Coronary artery (tissue), 2 donors: ENCODE measurements around the gene SEC22C.
"Not testable (repeated sequence)": the region's sequence is repeated elsewhere in the genome, so short reads cannot be mapped to it uniquely, and the experiment has no call there.

ENCODE experiments used
- DNase-seq: peaks from one replicate; pipeline ENCODE4 v3.0.0-alpha.2; 2017; ENCODE audit warnings: low spot score
- H3K27ac ChIP-seq, 2 donors: fragments of 200-600 bp; sonication (generic); one replicate each; pipeline ENCODE4 v1.5.1; 2016 to 2019
- H3K4me3 ChIP-seq: fragments of 200-600 bp; sonication (generic); 2 replicates; pipeline ENCODE4 v1.5.1; 2016; ENCODE audit warnings: mild to moderate bottlenecking, moderate library complexity
- TF ChIP-seq, protein P1 (sequence below): fragments of 200-600 bp; sonication (generic); IDR thresholded peaks from one replicate; pipeline ENCODE4 v1.5.1; 2019; ENCODE audit warnings: antibody characterized with exemption

The SEC22C gene

DNA sequence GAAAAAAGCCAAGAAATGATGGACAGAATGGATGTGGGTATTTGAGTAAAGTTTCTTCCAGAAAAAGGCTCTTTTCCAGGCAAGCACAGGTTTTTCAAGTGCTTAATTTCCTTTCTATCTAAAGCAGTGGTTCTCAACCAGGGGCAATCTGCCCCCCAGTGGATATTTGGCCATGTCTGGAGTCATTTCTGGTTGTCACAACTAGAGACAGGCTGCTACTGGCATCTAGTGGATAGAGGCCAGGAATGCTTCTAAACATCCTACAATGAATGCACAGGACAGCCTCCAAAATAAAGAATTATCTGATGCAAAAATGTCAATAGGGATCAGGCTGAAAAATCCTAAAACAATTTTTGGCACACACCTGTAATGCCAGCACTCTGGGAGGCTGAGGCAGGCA, 23.9 kb downstream of the SEC22C start:
- DNase-seq, result no peak
- no peak overlapping the region for H3K27ac ChIP-seq
- no peak overlapping the region for H3K4me3 ChIP-seq
- TF ChIP-seq, protein P1, sequence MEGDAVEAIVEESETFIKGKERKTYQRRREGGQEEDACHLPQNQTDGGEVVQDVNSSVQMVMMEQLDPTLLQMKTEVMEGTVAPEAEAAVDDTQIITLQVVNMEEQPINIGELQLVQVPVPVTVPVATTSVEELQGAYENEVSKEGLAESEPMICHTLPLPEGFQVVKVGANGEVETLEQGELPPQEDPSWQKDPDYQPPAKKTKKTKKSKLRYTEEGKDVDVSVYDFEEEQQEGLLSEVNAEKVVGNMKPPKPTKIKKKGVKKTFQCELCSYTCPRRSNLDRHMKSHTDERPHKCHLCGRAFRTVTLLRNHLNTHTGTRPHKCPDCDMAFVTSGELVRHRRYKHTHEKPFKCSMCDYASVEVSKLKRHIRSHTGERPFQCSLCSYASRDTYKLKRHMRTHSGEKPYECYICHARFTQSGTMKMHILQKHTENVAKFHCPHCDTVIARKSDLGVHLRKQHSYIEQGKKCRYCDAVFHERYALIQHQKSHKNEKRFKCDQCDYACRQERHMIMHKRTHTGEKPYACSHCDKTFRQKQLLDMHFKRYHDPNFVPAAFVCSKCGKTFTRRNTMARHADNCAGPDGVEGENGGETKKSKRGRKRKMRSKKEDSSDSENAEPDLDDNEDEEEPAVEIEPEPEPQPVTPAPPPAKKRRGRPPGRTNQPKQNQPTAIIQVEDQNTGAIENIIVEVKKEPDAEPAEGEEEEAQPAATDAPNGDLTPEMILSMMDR, result no peak

DNA sequence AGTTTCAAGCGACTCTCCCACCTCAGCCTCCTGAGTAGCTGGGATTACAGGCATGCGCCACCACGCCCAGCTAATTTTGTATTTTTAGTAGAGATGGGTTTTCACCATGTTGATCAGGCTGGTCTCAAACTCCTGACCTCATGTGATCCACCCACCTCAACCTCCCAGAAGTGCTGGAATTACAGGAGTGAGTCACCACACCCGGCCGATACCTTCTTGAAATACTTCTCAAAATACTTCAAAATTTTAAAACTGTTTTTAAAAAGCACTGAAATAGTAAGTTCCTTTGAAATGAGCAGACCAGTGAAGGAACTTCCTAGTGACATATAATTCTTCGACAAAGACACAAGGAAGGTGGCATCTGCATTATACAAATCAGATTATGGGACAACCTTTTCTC, 24.9 kb downstream of the SEC22C start:
- DNase-seq, H3K27ac ChIP-seq, H3K4me3 ChIP-seq: not testable (repeated sequence)

DNA sequence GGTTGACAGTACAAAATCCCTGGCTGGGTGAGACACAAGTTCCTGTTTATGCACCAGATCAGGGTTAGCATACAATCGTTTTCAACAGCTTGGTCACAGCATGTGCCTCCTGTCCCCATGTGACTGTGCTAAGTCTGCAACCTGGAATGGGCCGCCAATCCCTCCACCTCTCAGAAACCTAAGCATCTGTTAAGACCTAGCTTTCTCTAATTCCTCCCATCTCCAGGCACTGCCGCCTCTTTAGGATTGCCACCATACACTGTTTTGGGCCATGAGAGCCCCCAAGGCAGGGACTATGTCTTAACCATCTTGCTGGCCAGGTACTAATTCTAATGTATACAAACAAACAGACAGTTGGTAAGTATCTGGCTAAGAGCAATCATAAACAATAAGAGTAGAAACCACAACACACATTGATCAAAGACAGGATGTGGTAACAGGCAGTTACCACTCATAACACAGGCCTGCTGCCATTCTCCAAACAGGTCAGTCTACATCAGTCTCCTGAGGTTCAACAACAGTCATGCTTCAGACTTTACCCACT, 25.6 kb downstream of the SEC22C start:
- no peak for DNase-seq
- H3K4me3 ChIP-seq, result no peak overlapping the region
- H3K27ac ChIP-seq, result no peak overlapping the region
- TF ChIP-seq, protein P1, result no peak

DNA sequence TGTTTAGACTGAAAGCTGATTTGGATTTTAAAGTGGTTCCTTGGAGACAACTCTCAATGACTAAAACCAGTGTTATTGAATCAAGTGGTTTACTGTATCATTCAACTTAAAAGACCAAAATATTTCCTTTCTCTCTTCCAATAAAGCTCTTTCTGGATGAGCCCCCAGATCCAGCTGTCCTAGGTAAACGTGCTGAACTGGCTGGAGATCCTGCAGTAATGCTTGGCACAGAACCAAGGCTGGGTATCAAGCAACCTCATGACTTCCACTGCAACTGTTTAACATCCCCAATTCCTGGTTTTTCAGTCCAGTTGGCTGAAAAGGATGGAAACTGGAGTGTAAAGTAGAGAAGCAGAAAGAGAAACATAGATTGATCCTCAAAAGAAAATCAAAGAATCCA, 28.9 kb downstream of the SEC22C start:
- no peak overlapping the region for H3K4me3 ChIP-seq

DNA sequence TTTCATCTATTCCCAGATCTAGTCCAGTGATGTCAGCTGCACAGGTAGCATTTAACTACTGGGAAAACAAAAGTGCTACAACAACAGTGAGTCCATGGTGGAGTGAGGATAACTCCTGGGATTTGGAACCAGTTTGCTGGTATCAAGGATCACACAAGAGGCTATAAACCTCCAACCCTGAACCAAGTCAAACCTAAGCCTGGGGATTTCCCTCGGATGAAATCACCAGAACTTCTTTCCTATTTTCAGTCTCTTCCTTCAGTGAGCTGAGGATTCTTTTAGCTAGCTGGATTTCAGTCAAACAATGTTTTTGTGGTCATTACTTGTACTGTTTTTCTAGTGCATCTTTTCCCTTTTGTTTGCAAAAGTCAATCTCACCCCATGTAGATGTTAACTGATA, 31.5 kb downstream of the SEC22C start:
- TF ChIP-seq, protein P1, result no peak

More for the DNA sequence above, 28.9 kb downstream of the SEC22C start:
- DNase-seq, result no peak
- TF ChIP-seq, protein P1, result no peak
- H3K27ac ChIP-seq, result no peak overlapping the region

DNA sequence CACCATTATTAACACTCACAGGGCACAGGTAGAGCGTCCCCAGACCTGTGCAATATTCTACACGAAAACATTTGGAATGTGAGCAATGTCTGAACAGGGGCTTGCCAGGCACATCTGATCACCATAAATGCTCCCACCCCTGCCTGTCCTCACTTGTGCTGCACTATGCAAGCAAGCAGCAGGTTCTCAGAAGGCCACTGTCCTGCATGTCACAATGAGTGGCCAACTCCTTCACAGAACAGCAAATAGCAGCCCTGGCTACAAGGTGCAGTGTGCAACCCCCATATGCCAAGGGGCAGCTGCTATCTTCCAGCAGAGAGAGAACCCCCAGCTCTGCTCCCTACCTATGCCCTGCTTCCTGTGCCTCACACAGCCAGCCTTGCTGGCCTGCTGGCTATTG, 32.6 kb downstream of the SEC22C start:
- Histone ChIP-seq H3K4me3 (no peak overlapping the region), H3K27ac (no peak overlapping the region)
- no peak for DNase-seq
- TF ChIP-seq, protein P1, result no peak

More for the DNA sequence above, 31.5 kb downstream of the SEC22C start:
- DNase-seq, result no peak
- Histone ChIP-seq H3K4me3 (no peak overlapping the region), H3K27ac (no peak overlapping the region)

DNA sequence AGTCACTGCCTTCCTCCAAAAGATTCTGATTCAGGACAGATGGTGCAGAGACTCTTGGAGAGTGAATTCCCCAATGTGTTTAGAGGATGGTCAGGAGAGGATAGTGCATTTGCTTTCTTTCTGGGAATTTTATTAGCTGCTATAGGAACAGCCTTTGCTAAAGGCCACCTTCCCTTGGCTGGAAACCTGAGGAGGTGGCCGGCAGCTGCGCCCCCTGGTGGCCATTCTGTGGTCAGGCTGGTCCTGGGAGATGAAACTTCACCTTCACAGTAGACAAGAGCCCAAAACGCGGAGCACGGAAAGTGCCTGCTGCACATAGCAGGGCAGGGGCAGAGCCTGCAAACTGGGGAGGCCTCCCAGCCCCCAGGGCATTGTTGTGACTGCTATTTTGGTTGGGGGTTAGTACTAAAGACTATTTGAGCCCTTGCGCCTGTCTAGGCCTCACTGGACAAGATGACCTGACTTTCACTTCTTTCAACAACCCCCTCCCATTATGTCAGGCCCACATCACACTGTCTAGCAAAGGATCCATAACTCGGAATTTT, 34.3 kb downstream of the SEC22C start:
- Histone ChIP-seq H3K27ac (peak overlapping the region in 1 of 2 donors; percentile 21), H3K4me3 (no peak overlapping the region)
- no peak for DNase-seq
- TF ChIP-seq, protein P1, result peak; percentile 90
